Stomach (tissue), 4 donors: ENCODE data around the gene TIGD3.

Experiments used
- EP300 ChIP-seq: sonication (generic); formaldehyde crosslinking; IDR thresholded peaks from one replicate; pipeline ENCODE4 v1.6.1; 2017; ENCODE audit warnings: antibody characterized with exemption
- POLR2A ChIP-seq, 4 donors: fragments of 450-650 bp; IDR thresholded peaks; one replicate each; pipeline ENCODE4 v1.6.1; 2016; ENCODE audit warnings: antibody characterized with exemption in 4 of 4, control low read depth in 2 of 4, mild to moderate bottlenecking in 1 of 4, moderate library complexity in 1 of 4
- POLR2AphosphoS5 ChIP-seq, 3 donors: sonication (generic); formaldehyde crosslinking; IDR thresholded peaks; one replicate each; pipeline ENCODE4 v1.6.1; 2016; ENCODE audit warnings: antibody characterized with exemption in 3 of 3
- TF ChIP-seq, protein P1 (sequence below), 7 experiments: fragments of 450-650 bp in 4 of 7; fragments of 200-600 bp in 3 of 7; sonication (generic) in 3 of 7; IDR thresholded peaks; one replicate each; pipeline ENCODE4 v1.5.1; 2016 to 2019; ENCODE audit warnings: antibody characterized with exemption in 7 of 7, control low read depth in 2 of 7, mild to moderate bottlenecking in 1 of 7

DNA sequence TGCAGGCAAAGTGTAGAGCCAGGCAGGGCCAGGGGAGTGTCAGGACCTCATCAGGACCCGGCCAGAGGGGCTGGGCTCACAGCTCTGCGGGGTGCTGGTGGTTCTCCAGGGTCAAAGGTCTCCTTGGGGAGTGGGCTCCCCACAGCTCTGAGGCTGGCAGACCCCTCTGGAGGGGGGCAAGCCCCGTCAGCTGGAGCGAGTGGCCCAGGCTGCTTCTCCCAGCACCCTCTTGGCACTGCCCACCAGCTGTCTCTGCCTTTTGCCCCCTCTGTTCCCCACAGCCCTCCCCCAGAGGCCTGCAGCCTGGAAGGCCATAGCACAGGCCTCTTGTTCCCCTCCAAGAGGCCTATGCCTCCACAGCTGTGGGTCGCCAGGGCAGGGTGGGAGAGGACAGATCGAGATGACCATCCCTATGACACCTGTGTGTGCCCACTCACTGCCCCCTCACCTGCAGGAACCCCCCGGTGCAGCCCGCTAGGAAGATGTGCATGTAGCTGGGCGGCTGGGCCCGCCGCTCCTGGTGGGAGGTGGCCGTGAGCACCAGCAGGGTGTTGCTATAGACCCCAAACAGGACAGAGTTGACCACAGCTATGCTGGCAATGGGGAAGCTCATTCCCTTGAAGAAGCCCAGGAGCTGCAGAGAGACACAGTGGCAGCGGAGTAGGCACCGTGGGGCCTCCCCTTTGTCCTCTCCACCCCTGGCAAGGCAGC lies 24.5 kb downstream of the TIGD3 start:
- TF ChIP-seq EP300 (no peak), POLR2AphosphoS5 (IDR thresholded peaks at IDR 0.05) (no peak), POLR2A (IDR thresholded peaks at IDR 0.05) (no peak)
- TF ChIP-seq, protein P1, sequence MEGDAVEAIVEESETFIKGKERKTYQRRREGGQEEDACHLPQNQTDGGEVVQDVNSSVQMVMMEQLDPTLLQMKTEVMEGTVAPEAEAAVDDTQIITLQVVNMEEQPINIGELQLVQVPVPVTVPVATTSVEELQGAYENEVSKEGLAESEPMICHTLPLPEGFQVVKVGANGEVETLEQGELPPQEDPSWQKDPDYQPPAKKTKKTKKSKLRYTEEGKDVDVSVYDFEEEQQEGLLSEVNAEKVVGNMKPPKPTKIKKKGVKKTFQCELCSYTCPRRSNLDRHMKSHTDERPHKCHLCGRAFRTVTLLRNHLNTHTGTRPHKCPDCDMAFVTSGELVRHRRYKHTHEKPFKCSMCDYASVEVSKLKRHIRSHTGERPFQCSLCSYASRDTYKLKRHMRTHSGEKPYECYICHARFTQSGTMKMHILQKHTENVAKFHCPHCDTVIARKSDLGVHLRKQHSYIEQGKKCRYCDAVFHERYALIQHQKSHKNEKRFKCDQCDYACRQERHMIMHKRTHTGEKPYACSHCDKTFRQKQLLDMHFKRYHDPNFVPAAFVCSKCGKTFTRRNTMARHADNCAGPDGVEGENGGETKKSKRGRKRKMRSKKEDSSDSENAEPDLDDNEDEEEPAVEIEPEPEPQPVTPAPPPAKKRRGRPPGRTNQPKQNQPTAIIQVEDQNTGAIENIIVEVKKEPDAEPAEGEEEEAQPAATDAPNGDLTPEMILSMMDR (IDR thresholded peaks at IDR 0.05), result no peak
